ENCODE data around the gene REL.
"Not testable (repeated sequence)": the region's sequence is repeated elsewhere in the genome, so short reads cannot be mapped to it uniquely, and the experiment has no call there.

REL gene

GRCh38 chr2:60868589-60869273 lies 12.6 kb upstream of the REL start:
- DNase-seq = no peak

DNA sequence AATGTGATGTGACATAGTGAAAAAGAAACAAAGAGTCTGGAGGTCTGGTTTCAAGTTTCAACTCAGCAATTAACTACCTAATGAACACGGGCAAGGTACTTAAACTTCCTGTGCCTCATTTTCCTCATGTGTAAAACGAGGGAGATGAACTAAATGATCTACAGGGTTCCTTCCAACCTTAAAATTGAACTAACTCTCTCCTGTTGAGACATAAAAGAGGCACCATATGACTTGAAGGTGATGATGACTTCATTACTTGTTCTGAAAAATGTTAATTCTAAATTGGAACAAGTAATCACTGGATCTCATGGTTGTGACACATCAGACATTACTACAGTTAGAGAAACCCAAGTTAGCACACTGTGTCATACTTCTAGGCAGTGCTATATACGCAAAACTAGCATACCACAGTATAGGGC lies 8.9 kb upstream of the REL start:
- no peak for DNase-seq

DNA sequence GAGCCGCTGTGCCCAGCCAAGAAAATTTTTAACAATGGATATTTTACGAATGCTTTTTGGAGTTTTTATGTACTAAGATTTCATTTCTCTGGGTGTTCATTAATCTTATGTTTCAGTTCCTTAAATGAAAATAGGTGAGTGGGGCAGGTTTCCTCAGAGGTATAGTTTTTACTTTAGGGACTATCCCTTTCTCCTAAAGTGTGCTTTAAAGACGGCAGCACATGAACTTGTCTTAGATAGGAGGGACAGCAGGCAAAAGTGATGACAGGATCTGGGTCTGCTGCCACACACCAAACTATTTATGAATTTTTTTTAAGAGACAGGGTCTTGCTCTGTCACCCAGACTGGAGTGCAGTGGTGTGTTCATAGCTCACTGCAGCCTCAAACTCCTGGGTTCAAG lies 8.0 kb upstream of the REL start:
- no peak for DNase-seq

DNA sequence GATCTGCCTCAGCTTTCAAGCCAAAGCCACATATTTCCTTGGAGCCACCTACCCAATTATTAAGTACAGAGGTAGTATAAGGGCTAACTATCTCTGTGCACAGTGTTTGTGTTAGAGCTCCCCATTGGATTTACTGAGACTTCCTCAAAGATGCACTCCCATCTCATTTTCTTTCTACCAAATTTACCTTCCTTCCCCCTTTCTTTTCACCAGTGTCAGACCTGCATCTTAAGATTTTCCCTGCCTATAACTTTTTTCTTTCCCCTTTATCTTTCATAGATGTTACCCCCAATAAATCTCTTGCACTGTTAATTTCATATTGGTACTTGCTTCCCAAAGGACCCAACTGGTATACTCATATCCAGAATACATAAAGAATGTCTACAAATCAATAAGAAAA lies 5.9 kb upstream of the REL start:
- DNase-seq = no peak

- DNase-seq = no peak
Observed at GRCh38 chr2:60880643-60881046, 729 bp upstream of the REL start.

GRCh38 chr2:60882971-60883753 lies 1.8 kb downstream of the REL start:
- DNase-seq = no peak

DNA sequence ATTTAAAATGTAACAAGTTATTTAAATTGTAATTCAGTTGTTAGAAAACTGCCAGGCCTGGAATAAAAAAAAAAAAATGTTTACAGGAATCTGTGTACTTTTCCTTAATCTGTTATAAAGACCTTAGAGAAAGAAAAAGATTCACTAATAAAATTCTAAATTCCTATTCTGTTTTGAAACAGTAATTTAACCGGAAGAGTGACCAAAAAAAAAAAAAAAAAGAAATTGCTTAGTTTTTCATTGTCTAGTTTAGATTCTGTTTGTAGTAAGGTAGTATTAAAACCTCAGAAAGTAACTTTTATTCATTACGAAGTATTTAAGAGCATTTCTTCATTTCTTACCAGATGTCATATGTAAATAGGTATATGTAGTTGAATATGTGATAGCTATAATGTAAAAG lies 2.5 kb downstream of the REL start:
- no peak for DNase-seq

GRCh38 chr2:60884800-60885199 lies 3.4 kb downstream of the REL start:
- no peak for DNase-seq

DNA sequence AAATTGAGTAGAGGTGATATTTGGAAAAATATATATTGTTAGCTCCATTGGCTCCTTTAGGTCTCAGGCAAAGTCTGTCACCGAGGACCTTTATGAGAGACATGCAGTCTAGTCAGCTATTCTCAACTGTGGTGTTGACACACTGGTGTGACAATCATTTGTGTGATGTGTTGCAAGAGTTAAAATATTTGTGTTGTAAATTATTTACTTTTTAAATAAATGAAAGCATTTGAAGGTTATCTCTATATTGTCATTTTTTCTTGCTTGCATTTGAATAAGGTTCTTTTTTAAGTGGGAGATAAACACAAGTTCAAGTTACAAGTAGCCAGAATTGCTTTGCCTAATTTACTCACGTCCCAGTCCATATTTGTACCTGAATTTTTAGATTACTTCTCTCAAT lies 4.3 kb downstream of the REL start:
- no peak for DNase-seq

GRCh38 chr2:60886991-60887390 lies 5.6 kb downstream of the REL start:
- DNase-seq = no peak

- no peak for DNase-seq
Observed at GRCh38 chr2:60888853-60889252, 7.5 kb downstream of the REL start.

- not testable (repeated sequence) for DNase-seq
Observed at GRCh38 chr2:60889581-60890392, 8.4 kb downstream of the REL start.

DNA sequence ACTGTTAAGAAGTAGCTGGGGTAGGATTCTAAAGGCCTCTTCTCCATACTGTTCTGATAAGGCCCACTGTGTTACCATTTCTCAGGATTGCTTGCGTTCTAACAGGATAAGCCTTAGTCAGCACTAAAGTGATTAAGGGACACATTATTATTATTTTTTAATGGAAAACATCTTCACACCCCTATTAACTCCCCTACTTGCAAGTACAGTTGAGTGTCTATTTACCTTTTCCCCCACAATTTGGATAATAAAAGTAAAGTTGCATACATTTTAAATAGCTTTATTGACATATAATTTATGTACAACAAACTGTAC lies 9.0 kb downstream of the REL start:
- no peak for DNase-seq

DNA sequence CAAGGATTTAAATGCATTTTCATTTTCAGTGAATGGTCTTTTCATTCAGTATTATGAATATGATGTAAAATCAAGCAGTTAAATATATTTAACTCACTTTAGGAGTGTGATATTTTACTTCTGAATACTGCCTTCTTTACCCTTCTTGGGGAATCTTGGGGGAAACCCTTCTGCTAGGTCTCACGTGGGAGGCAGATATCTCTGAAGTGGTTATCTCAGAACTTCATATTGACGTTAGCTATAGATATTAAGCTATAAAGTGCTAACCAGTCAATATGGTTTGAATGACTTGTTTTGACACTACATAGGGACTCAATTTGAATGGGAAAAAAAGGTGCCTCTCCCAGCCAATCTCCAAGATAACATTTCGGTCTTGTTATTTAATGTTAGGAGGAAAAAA lies 9.8 kb downstream of the REL start:
- no peak for DNase-seq

DNA sequence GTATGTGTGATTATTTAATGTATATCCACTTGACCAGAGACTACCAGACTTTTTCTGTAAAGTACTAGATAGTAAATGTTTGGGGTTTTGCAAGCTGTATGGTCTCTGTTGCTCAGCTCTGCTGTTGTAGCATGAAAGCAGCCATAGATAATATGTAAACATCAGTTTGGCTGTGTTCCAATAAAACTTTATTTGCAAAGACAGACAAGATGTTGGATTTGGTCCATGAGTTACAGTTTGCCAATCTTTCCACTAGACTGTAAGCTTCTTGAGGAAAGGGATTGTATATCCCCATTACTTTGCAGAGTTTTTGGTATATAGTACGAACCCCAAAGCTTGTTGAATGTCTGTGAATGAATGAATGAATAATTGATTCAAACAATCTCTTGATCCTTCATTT lies 17.2 kb downstream of the REL start:
- DNase-seq = no peak

DNA sequence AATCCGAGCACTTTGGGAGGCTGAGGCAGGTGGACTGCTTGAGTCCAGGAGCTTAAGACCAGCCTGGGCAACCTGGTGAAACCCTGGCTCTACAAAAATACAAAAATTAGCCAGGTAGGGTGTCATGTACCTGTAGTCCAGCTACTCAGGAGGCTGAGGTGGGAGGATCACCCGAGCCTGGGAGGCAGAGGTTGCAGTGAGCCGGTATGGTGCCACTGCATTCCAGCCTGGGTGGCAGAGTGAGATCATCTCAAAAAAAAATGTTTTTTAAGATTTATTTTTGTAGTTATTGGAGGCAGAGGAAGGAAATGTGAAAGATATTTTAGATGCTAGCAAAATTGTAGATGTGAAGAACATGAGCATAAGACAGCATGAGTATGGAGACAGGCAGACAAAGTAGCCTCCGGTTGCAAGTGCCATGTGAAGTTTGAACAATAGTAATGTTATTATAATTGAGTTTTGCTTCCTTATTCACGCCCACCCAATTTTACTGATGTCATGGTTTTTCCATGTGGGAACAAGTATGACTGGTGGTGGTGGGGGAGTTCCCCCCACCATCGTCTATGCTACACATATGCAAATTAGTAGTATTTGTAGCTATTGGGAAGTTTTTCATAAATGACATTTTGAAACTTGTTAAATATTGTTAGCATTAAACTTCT lies 18.0 kb downstream of the REL start:
- DNase-seq = no peak

- DNase-seq = no peak
Observed at GRCh38 chr2:60899892-60900249, 18.5 kb downstream of the REL start.

DNA sequence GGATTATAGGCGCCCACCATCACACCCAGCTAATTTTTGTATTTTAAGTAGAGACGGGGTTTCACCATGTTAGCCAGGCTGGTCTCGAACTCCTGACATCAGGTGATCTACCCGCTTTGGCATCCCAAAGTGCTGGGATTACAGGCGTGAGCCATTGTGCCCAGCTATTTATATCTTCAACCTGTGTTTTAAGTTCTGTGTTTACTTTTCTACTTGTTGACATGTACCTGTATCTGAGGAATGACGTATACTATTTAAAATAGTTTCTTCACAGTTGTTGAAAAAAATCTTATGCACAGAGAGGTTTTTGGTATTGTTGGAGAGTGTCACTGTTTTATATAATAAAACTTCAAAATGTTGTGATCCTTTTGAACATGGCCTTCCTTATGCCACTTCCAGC lies 19.9 kb downstream of the REL start:
- DNase-seq = not testable (repeated sequence)

- not testable (repeated sequence) for DNase-seq
Observed at GRCh38 chr2:60905867-60906266, 24.5 kb downstream of the REL start.

DNA sequence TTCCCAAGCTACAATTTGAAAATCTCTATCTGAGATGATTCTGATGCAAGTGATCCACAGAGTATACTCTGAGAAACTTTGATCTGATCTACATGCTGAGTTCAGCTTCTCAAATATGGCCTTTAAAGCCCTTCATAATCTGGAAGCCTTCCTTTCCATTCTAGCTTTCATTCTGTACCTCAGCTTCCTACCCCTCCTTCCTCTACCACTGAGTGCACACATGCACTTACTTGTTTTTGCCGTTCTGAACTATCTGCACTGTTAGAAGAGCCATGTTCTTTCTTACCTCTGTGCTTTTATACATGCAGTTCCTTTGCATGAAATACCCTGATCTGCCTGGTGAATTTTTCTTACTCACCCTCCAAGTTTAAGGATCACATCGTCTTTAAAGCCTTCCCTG lies 25.0 kb downstream of the REL start:
- no peak for DNase-seq

DNA sequence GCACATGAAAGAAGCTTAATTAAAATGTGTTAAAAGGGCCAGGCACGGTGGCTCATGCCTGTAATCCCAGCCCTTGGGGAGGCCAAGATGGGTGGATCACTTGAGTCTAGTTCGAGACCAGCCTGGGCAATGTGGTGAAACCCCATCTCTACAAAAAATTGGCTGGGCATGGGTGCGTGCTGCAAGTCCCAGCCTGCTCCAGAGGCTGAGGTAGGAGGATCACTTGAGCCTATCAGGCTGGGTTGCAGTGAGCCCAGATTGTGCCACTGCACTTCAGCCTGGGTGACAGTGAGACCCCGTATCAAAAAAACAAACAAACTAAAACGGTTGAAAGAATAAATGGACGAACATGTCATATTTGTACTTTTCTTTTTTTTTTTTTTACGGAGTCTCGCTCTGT lies 26.0 kb downstream of the REL start:
- DNase-seq = no peak

DNA sequence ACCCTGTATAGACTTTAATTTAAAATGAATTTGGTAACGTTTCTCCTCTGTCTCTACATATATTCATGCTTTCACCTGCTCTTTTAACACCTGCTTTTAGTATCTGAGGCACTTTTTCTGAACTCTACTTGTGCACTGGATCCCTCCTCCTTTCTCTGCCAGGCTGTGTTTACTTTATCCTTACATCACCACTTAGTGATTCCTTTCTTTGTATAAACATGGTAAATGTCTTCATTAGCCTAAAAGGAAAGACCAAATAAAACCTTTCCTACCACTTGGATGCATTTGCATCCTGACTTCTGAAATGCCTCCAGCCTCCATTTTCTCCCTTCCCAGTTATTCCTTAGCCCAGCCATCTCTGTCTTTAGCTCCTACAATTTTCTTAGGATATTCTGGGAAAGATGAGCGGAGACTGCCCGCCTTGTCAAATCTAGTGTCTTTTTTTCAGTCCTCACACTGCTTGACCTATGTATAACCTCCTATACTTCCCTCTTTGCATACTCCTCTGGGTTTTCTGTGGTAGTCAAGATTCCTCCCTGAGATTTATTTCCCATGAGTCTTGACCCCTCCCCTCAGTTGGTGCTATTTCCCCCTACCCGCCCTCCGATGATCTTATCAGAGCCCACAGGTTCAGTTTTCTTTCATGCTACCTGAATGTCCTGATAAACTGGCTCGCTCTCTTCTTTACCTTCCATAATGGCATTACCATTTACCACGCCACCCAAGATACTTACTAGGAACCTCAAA lies 44.8 kb downstream of the REL start:
- DNase-seq = no peak

All from NCI-H2081 treated with DMSO at 0.1 percent for 48 hours (cell line).